KOPT-K1 (cell line): Measurements from ENCODE around the gene IFT27.
"Not testable (repeated sequence)": the region's sequence is repeated elsewhere in the genome, so short reads cannot be mapped to it uniquely, and the experiment has no call there.

Source experiments
- H3K27ac ChIP-seq: fragments of 200-600 bp; sonication (generic); 2 replicates; pipeline ENCODE4 v1.5.1; 2016; ENCODE audit warnings: antibody characterized with exemption, mild to moderate bottlenecking, low read depth, low read length; ENCODE audit not compliant: poor library complexity, severe bottlenecking
- H3K36me3 ChIP-seq: fragments of 200-600 bp; sonication (generic); 2 replicates; pipeline ENCODE4 v1.5.1; 2017; ENCODE audit warnings: antibody characterized with exemption, mild to moderate bottlenecking, low read length, moderate library complexity; ENCODE audit not compliant: insufficient read depth
- H3K9me3 ChIP-seq: fragments of 200-600 bp; sonication (generic); 2 replicates; pipeline ENCODE4 v1.5.1; 2017; ENCODE audit warnings: antibody characterized with exemption, low read length, mild to moderate bottlenecking; ENCODE audit not compliant: insufficient read depth, poor library complexity, severe bottlenecking

Gene IFT27

DNA sequence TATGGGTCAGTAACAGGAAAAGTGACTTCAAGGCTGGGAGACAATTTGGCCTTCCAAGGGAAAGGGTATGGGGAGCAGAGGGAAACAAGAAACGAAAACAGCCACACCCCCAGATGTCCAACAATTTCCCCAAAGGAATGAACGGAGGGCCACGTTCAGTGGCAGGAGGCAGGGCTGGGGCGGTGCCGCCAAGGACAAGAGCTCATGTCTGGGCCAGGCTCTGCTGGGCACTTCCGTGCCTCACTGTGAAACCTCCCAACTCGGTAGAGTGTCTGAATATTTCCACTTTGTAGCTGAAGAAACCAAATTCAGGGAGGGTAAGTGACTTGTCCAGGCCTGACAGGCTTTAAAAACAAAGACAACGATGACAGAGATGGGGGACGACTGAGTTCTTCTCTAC, 11.9 kb downstream of the IFT27 start:
- Histone ChIP-seq H3K27ac (no peak overlapping the region), H3K36me3 (no peaks in the 10 kb centered on the region), H3K9me3 (no peaks in the 10 kb centered on the region)

DNA sequence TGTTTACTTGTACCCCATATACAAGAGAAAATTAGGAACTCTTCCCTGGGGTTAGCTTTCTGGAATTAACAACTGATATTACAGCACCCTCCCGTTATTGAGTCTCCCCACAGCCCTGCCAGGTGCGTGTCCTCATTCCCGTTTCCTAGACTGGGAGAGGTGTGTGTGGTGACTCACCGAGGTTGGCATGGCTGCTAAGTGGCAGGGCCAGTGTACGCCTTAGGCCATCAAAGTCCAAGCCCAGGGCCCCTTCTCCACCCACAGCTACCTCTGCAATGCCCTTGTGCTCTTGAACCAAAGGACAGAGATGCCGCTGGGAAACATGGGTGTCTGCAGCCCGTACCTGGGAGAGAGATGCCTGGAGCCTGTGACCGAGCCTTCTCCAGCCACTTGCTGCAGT, 12.3 kb downstream of the IFT27 start:
- no peaks in the 10 kb centered on the region for H3K36me3 ChIP-seq
- no peak overlapping the region for H3K27ac ChIP-seq
- no peaks in the 10 kb centered on the region for H3K9me3 ChIP-seq

DNA sequence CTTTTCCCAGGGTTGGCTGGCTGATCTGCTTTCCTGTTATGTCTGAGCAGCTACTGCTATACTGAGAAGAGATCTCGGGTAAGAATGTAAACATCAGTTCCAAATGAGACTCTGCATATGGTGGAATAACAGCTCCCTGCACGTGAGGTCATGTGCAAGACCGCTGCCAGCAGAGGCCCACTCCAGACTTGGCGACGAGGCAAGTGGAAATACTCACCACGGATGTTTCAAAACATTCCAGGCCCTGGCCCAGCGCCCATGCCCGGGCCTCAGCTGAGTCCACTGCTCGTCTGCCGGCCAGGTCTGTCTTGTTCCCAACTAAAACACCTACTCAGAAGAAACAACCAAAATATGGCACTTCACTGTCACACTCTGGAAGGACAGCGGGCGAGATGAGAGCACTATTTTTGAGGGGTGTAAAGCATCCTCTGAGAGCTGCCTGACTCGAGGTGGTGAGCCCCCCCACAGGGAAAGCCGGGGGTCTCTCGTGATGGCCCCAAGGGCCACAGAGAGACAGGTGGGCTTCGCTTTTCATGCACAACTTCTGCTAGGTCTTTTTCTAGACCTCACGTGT, 13.1 kb downstream of the IFT27 start:
- no peak overlapping the region for H3K27ac ChIP-seq
- no peaks in the 10 kb centered on the region for H3K36me3 ChIP-seq
- H3K9me3 ChIP-seq = no peaks in the 10 kb centered on the region

DNA sequence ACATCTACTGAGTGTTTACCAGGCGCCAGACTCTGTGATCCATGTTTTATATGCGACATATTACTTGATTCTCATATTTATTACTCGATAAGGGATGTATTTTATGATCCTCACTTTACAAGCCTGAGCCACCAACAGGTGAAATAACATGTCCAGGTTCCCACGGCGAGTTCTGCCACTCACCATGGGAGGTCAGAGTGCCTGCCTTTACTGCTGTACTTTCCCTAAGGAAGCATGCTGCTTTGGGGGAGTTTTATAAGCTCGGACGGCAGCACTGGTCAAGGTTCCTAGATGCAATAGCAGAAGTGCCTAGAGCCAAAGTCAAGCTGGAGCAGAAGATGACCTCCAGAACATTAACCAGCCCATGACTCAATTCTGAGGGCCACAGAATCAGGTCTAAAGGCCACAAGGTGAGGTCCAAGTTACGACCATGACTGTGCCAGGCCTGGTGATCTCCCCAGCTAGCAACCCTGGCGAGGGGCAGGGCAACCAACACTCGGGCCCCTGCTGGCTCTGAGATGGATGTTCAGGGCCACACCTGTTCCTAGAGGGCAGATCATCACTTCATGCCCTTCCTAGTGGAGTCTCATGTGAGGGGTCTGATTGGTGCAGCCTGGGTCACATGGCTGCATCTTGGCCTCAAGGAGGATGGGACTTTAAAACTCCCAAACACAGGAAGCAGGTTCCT, 14.2 kb downstream of the IFT27 start:
- H3K36me3 ChIP-seq = no peaks in the 10 kb centered on the region
- H3K27ac ChIP-seq = no peak overlapping the region
- H3K9me3 ChIP-seq = no peaks in the 10 kb centered on the region

DNA sequence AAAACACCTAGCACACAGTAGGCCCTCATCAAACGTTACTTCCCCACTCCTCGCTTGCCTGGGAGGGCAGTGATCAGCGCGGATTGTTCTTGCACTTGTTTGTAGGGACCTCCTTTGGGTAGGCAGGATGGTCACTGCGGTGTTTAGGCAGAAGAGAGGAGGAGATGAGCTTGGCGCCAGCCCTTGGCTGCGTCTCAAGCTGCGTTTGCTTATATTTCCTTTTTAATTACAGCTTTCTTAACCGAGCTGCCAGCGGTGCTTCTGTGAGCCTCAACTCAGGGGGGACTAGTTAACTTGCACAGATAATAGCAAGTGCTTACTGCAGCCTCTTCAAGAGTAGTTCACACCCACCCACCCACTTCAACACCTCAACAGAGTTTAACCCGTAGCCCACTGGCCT, 15.1 kb downstream of the IFT27 start:
- H3K27ac ChIP-seq = no peak overlapping the region
- H3K9me3 ChIP-seq = no peaks in the 10 kb centered on the region
- no peaks in the 10 kb centered on the region for H3K36me3 ChIP-seq

DNA sequence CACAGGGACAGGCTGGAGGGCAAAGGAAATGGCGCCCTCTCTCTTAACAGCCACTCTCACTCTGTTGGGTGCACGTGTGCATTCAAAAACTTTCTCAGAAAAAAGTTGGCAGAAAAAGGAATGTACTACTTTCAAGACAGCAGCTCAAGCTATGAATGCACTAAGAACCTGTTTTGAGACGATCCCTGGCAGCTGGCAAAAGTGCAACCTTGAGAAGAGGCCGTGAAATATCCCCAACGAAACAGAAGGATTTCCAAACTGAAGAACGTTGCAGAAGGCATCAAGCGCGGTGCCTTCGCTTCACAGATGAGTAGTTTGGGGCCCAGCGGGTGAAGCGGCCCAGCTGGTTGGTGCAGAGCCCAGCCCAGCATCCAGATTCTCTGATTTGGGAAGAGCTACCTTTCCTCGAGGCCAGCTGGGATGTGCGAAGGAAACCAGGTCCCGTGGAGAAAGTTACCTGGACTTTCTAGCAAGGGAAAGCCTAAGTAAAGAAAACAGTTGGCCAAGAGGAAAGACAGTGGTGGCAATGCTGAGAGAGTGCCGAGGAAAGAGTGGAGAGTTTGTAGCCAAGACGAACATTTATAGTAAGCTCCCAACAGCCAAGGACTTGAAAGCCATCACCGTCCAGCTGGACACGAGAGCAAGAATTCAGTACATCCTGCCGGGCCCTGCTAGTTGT, 16.3 kb downstream of the IFT27 start:
- Histone ChIP-seq H3K36me3 (no peaks in the 10 kb centered on the region), H3K9me3 (no peaks in the 10 kb centered on the region), H3K27ac (no peak overlapping the region)

DNA sequence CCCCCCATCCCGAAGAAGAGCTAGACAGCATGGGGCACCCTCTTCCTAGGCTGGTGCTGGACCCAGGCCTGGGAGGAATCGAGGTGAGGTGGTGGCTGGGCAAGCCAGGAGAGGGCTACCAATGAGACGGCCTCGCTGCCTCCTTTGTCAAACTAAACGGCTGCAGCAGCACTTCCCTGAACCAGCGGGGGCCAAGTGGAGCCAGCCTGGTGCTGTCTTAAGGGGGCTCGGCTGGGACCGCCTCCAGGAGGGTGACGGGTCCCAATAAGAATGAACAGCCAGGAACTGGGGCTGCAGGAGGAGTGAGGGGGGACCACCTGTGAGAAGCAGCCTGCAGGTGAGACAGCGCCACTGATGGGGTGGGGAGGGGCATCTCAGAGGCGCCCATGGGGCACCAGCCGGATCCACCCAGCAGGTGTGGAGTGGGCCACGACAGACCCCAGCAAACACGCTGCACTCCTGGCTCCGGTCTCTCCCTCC, 17.1 kb downstream of the IFT27 start:
- no peaks in the 10 kb centered on the region for H3K36me3 ChIP-seq
- no peaks in the 10 kb centered on the region for H3K9me3 ChIP-seq
- H3K27ac ChIP-seq = no peak overlapping the region

DNA sequence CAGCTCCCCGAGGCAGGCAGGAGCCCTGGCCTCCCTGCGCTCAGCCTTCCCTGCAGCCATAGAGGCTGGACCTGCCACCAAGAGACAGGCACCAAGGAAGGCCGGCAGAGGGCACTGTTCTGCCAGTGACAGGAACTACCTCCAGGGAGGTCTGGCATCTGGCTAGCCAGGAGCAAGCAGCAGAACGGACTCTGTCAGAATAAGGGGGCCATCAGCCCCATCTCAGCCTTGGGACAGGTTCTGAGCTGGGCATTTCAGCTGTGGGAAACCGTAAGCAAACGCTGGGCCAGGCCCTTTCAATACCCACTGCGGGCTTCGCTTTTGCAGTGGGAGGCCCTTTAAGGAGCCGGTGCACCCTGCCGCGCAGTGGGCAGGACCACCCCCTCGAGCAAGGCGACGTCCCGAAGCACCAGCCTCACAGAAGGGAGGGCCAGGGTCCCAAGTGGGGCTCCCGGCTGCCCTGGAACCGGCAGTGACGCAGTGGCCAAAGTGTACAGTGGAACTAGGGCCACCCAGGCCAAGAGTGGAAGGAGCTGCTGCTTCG, 18.2 kb downstream of the IFT27 start:
- Histone ChIP-seq H3K27ac (no peak overlapping the region), H3K9me3 (no peaks in the 10 kb centered on the region), H3K36me3 (no peaks in the 10 kb centered on the region)

DNA sequence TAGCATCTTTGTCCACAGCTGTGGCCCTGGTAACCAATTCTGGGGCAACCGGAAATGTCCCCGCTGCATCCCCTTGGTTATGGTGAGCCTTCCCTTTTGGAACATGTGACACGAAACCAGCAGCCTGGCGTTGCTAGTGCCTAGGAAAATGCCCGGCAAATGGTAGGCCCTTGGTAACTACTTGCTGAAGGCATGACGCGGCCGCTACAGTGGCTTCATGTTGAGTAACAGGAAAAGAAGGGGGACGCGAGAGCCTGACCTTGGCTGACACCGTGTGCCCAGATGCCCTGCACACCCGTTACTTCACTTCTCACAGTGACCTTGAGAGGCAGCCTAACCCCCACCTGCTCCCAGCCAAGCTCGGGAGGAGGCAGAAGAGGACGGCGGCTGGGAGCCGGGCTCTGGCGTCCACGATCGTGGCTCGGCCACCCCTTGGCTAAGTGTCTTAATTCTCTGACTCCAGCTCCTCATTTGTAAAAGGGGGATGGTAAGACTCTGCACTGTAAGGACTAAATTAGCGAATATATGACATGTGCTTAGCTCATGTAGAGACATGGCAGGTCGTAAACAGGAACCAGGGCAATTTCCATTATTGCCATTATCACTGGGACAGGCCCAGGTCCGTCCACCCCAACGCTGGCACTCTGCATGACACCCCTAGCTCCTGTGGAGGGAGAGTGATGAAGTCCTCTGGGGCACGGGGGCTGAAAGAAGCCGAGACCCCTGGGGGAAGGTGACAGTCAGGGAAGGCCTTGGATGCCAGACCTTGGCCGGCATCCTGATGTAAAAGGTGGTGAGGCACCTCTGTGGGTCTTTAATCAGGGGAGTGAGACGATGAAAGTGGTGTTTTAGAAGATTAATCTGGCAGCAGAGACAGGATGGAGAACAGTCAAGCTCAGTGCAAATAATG, 18.9 kb downstream of the IFT27 start:
- H3K36me3 ChIP-seq = no peaks in the 10 kb centered on the region
- no peaks in the 10 kb centered on the region for H3K9me3 ChIP-seq
- no peak overlapping the region for H3K27ac ChIP-seq

DNA sequence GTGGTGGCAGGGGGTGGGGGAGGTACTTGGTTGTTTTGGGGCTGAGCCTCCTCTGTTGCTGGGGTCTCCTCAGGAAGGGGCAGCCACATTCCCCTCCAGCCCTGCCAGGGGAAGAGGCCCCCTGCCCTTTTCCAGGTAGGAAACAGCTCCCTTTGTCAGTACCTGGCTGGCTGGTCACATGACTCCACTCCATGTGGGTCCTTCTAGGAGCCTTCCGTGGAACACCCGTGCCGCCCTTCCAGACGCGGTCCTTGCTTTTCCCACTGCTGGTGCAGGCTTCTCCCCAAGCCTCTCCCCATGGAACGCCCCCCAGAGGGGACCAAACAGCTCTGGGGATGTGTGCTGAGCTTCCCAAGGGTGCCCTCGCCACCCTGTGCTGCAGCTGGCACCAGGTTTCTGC, 19.9 kb downstream of the IFT27 start:
- Histone ChIP-seq H3K27ac (no peak overlapping the region), H3K36me3 (no peaks in the 10 kb centered on the region), H3K9me3 (no peaks in the 10 kb centered on the region)

DNA sequence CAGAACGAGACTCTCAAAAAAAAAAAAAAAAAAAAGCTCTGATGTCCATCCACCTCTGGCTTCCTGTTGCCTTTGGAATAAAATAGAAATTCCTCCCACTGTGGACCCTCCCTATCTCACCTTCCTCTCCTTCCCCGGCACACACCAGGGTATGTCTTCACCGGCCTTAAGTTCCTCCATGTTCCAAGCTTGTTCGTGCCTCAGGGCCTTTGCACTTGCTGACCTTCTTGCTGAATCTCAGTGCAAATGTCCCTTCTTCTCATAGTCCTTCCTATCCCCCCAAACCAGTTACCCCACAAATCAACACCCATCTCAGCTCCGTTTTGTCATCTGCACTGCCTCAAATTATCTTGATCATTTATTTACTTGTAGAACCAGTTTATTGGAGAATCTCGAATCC, 20.6 kb downstream of the IFT27 start:
- Histone ChIP-seq H3K27ac (no peak overlapping the region), H3K36me3 (no peaks in the 10 kb centered on the region), H3K9me3 (no peaks in the 10 kb centered on the region)

DNA sequence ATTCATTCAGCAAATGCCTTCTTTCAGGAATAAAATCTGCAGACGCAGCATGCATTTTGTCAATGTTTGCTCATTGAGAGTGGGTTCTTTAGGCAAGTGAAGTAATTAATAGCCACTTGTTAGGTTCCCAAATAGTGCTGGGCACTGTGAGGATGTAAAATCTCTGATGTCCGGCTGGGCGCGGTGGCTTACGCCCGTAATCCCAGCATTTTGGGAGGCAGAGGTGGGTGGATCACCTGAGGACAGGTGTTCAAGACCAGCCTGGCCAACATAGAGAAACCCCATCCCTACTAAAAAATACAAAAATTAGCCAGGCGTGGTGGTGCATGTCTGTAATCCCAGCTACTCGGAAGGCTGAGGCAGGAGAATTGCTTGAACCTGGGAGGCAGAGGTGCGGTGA, 21.0 kb downstream of the IFT27 start:
- not testable (repeated sequence) for H3K9me3 ChIP-seq, H3K27ac ChIP-seq, H3K36me3 ChIP-seq

DNA sequence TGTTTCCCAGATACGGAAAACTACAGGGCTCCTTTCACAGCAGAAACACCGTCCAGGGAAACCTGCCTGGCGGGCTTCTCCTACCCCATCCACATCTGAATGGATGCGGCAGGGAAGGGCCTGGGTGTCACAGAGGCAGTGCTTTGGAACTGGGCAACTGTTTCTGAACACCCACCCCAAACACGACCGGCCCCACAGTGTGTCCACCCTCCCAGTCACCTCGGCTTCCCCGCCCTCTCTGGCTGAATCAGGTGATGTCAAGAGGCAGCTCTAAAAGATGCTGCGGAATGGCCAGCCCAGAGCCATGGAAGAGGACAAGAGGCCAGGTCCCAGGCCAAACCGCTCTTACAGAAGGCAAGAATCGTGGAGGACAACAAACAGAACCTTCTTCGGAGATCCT, 22.0 kb downstream of the IFT27 start:
- no peaks in the 10 kb centered on the region for H3K9me3 ChIP-seq
- H3K27ac ChIP-seq = no peak overlapping the region
- no peaks in the 10 kb centered on the region for H3K36me3 ChIP-seq

DNA sequence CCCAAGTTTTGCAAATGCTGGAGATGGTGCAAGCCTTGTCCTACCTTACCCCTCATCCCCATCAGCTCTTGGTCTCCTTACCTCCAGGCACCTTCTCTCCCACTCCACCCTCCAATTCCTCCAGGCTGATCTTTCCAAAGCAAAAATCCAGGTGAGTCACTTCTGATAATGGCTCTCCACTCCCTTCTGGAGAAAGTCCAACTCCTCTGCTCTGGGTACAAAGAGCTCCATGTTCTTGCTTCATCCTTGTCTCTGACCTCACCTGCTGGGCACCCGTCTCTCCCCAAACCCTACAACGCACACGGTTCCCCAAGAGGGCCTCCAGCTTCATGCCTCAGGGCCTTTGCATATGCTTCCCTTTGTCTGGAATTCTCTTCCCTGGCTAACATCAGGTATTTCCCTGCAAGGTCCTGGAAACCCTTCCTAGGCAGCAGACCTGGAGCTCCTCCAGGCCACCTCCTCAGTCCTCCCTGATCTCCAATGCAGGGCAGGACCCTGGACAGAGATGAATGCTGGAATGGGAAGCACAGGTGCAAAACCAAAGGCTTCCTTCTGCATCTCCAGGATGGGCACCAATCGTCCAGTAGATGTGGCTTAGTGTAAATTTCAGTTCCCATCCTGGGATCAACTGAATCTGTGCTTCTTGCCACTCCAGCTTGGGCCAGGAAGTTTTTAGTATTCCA, 22.7 kb downstream of the IFT27 start:
- no peaks in the 10 kb centered on the region for H3K36me3 ChIP-seq
- no peaks in the 10 kb centered on the region for H3K9me3 ChIP-seq
- H3K27ac ChIP-seq = no peak overlapping the region
